ENCODE data around the gene SCG3. TPM values are rescaled to one million over a fixed set of nuclear protein-coding genes. Genes with fewer than 3 reads are reported as not detected.
A peak's percentile ranks its signal among the peaks of the same experiment; 100 is the strongest.

The SCG3 gene
- total RNA-seq (not detected in 2 replicates), polyA plus RNA-seq (not detected in 2 replicates), polyA minus RNA-seq (not detected in 2 replicates)
- not detected for total RNA-seq (2013)

GRCh38 chr15:51681303-51681963 is at the start of gene SCG3:
Gene SCG3 (plus strand): TSS chr15:51681503. CDS start chr15:51681756, 253 bp downstream.
- intact Hi-C loops (cut with micrococcal nuclease) = no loop called here
- WGBS (ENCODE audit: insufficient coverage) = 10% methylated on average over 32 of the region's 38 CpGs
- peaks cover 54% of the 10 kb centered on the region for H3K27me3 Mint-ChIP-seq

More at GRCh38 chr15:51681303-51681963, at the start of gene SCG3:
- H3K36me3 ChIP-seq (replicated peaks in 1 of 2; ENCODE audit: control extremely low read depth in 1 of 2, control insufficient read depth in 1 of 2, extremely low read depth in 1 of 2, insufficient read depth in 2 of 2, low read length in 1 of 2) = no peaks in the 10 kb centered on the region
- H3K4me2 ChIP-seq (replicated peaks; ENCODE audit: low read depth, low read length, poor library complexity, severe bottlenecking) = no peak within 1 kb of the TSS
- Mint-ChIP-seq H3K4me3 (no peak within 1 kb of the TSS), H3K4me1 (no peaks in the 10 kb centered on the region), H3K9me3 (ENCODE audit: insufficient read depth) (no peaks in the 10 kb centered on the region), H3K27ac (no peak within 1 kb of the TSS)
- ChIA-PET POLR2A (interaction anchor here (0.6 kb wide), 1 partner anchor 50 kb away, joined by 7 read pairs; no protein-coding TSS in a partner anchor), CTCF (interaction anchor here (2.1 to 3.1 kb wide), 2 partner anchors 32 to 95 kb away, joined by 5 to 17 read pairs; no protein-coding TSS in a partner anchor)
- peaks cover 4 to 7% of the 10 kb centered on the region in 2 donors for H3K4me1 ChIP-seq (ENCODE audit: control insufficient read depth in 2 of 2, insufficient read depth in 2 of 2, low read length in 2 of 2)
- TF ChIP-seq EZH2 (IDR thresholded peaks at IDR 0.05; ENCODE audit: borderline replicate concordance, insufficient read depth, low read depth, low read length, poor library complexity, severe bottlenecking) (no peak), CTCF (IDR thresholded peaks at IDR 0.05) (no peak)
- no peaks in the 10 kb centered on the region for H4K20me1 ChIP-seq (ENCODE audit: control insufficient read depth, insufficient read depth, low read length, poor library complexity, severe bottlenecking)
- H3K27ac ChIP-seq (ENCODE audit: low read length in 2 of 2) = no peak within 1 kb of the TSS
- H3K9ac ChIP-seq (ENCODE audit: low read length) = no peak within 1 kb of the TSS
- H3K27me3 ChIP-seq (replicated peaks in 1 of 4; ENCODE audit: control extremely low read depth in 1 of 4, control insufficient read depth in 3 of 4, insufficient read depth in 4 of 4, low read length in 3 of 4) = peaks cover 3 to 22% (median 19%) of the 10 kb centered on the region in 4 experiments
- no peak within 1 kb of the TSS for H2AFZ ChIP-seq (ENCODE audit: insufficient read depth, low read depth, low read length, poor library complexity, severe bottlenecking)
- H3K4me3 ChIP-seq (ENCODE audit: control extremely low read depth in 1 of 5, extremely low read depth in 1 of 5, insufficient read depth in 1 of 5, low read depth in 2 of 5, low read length in 4 of 5) = no peak within 1 kb of the TSS
- DNase-seq = peak; percentile 62
- ATAC-seq (ENCODE audit: low read depth) = peak; percentile 61
- H3K79me2 ChIP-seq (ENCODE audit: control insufficient read depth, insufficient read depth, low read length) = no peaks in the 10 kb centered on the region
- H3K9me3 ChIP-seq (ENCODE audit: control extremely low read depth in 1 of 3, control insufficient read depth in 2 of 3, insufficient read depth in 1 of 3, low read length in 2 of 3) = peaks cover 0 to 8% (median 1%) of the 10 kb centered on the region in 3 donors
